ENCODE measurements around the gene VPS8.

Gene VPS8

DNA sequence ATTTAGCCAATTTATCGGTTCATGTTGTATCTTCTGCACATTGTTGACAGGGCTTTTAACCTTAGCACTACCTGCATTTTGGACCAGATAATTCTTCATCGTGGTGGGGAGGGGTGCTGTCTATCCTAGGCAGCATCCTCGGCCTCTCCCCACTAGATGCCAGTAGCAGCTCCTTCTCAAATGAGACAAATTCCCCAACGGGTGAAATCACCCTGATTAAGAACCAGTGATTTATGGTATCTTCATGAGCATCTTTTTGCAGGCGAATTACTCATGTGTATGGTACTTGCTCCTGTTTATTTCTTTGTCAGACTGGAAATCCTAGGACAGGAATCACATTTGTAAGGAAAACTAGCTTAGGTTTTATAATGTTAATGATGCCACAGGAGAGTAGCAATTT is 272.9 kb downstream of the VPS8 start:
- H3K4me3 ChIP-seq (ENCODE audit: low read depth, low read length): no peak overlapping the region
- TF ChIP-seq, protein P1, sequence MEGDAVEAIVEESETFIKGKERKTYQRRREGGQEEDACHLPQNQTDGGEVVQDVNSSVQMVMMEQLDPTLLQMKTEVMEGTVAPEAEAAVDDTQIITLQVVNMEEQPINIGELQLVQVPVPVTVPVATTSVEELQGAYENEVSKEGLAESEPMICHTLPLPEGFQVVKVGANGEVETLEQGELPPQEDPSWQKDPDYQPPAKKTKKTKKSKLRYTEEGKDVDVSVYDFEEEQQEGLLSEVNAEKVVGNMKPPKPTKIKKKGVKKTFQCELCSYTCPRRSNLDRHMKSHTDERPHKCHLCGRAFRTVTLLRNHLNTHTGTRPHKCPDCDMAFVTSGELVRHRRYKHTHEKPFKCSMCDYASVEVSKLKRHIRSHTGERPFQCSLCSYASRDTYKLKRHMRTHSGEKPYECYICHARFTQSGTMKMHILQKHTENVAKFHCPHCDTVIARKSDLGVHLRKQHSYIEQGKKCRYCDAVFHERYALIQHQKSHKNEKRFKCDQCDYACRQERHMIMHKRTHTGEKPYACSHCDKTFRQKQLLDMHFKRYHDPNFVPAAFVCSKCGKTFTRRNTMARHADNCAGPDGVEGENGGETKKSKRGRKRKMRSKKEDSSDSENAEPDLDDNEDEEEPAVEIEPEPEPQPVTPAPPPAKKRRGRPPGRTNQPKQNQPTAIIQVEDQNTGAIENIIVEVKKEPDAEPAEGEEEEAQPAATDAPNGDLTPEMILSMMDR (IDR thresholded peaks at IDR 0.05; ENCODE audit: low read depth, low read length): no peak

DNA sequence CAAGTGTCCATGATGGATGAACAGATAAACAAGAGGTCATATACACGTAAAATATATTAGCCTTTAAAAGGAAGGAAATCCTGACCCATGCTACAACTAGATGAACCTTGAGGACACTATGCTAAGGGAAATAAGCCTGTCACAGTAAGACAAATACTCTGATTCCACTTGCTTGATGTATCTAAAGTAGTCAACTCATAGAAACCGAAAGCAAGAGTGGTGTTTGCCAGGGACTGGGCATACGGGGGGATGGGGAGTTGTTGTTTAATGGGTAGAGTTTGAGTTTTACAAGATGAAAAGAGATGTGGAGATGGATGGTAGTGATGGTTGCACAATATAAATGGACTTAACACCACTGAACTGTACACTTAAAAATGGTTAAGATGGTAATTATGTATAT is 275.5 kb downstream of the VPS8 start:
- TF ChIP-seq, protein P1 (IDR thresholded peaks at IDR 0.05; ENCODE audit: low read depth, low read length): no peak
- H3K4me3 ChIP-seq (ENCODE audit: low read depth, low read length): no peak overlapping the region

DNA sequence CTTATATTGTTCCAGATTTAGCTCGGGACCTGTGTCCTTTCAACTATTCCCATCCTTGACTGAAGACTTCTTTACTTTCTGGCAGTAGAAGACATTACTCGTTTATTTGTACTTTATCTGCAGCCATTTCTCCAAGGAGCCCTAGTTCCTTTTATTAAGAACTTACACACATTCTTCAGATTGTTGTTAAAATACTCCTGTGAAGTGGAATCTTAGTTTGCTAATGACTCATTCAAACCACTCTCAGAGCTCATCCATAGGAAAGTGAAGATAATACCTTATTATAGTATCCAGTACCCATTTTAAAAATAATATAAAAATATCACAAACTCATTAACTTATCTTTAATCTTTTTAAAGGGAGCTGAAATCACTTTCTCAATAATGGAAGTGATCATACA is 277.4 kb downstream of the VPS8 start:
- TF ChIP-seq, protein P1 (IDR thresholded peaks at IDR 0.05; ENCODE audit: low read depth, low read length): no peak
- H3K4me3 ChIP-seq (ENCODE audit: low read depth, low read length): no peak overlapping the region

DNA sequence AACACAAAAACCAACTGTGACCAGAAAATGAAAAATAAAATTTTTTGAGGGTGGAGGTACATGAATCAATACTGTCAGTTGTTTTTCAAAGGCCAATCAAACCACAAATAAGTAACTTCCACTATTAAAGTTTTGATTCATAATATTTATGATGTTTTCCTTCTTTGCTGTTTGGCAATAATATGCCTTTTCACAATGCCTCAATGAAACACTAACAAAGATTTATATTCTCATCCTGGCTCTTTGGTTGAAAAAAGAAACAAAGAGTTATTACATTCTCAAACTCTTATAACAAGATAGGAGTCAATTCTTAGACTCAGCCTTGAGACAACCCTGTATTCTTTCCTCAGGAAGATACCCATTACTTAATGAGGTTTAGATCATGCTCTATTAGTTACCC is 277.8 kb downstream of the VPS8 start:
- TF ChIP-seq, protein P1 (IDR thresholded peaks at IDR 0.05; ENCODE audit: low read depth, low read length): no peak
- H3K4me3 ChIP-seq (ENCODE audit: low read depth, low read length): no peak overlapping the region

DNA sequence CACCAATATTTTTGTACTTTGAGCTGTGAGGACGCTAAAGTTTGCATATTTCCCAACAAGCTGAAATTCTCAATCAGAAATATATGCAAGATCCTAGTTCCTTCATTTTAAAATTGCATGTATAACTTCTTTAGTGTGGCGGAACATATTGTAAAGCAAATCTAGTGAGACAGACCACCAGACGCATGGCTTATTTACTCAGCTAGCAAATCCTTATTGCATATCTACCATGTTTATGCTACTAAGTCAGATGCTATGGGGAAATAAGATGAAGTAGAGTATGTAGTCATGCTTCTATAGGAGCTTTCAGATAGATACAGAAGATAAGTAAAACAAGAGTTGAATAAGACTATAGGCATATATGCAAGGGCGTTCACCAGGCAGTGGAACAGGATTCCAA is 278.8 kb downstream of the VPS8 start:
- H3K4me3 ChIP-seq (ENCODE audit: low read depth, low read length): no peak overlapping the region
- TF ChIP-seq, protein P1 (IDR thresholded peaks at IDR 0.05; ENCODE audit: low read depth, low read length): no peak

DNA sequence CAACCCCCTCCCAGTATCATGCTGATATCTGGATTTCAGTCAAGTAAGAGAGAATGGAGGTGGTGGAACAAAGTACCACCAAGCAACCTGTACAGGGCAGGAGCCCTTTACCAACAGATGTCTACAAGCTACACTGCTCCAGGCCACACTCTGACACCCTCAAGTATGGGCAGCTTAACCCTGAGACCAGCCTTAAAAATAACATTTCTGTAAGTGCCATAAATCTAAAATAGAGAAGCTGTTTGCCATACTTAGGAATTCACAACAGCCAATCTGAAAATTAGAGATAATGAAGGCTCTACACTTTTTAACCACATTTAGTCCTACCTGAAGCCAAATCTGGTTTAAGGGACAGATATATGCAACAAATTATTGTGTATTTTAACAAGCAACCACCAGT is 281.1 kb downstream of the VPS8 start:
- no peak overlapping the region for H3K4me3 ChIP-seq (ENCODE audit: low read depth, low read length)
- TF ChIP-seq, protein P1 (IDR thresholded peaks at IDR 0.05; ENCODE audit: low read depth, low read length): no peak

DNA sequence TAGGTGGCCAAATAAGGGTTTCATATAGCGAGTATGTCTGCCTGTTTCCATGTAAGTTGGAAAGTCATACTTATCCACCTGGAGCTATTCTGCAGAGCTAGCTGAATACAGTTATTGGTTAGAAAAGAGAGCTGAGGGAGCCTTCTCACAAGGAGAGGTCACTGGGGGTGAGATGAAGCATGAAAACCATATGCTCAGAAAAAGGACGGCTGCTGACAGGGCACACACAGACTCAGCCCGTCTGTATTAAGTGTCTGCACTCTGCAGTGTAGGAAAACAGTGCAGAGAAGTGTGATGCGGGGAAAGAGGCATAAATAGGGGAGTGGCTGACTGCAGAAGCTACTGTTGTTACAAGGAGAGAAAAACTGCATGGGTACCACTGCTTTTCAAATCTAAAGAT is 282.7 kb downstream of the VPS8 start:
- no peak overlapping the region for H3K4me3 ChIP-seq (ENCODE audit: low read depth, low read length)
- TF ChIP-seq, protein P1 (IDR thresholded peaks at IDR 0.05; ENCODE audit: low read depth, low read length): no peak

All from WI38 (cell line).